NCI-H748 (cell line): ENCODE results near the gene MAD2L2.

Experiments
- DNase-seq: peaks from one replicate; lab custom pipeline; 2025; ENCODE audit not compliant: unreplicated experiment; lab: John Stamatoyannopoulos, UW

The MAD2L2 gene

DNA sequence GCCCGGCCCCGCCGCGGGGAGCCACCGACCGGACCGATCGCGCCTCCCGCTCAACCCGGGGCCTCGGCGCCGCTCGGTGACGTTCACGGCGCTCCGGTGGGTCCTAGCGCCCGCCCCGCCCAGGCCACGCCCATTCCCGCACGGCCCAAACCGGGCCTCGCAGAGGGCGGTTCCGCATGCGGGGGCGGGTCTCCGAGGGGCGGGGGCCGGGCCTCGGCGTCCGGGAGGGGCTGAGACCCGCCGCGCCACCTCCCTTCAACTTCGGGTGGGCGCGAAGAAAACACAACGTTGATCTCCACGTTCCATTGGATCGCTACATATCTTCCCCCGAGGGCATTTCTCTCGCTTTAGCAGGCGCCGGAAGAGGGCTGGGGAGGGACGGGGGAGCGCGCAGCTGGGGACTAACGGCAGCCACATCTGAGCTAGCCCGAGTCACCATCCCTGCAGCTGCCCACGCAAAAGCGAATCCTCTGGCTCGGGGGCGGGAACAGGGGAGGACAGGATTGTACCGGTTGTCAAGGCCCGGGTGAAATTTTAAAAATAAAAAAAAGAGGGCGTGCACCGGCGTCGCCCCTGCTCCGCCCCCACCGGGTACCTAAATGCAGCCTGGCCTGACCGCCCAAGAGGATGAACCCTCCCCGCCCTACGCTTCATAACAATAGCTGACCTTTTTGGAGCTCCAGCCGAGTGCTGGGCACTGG is at the start of gene MAD2L2:
MAD2L2 (minus strand) TSS at position 78 of the 701 bp plus-strand sequence. CDS start 547 bp downstream, outside the sequence.
- DNase-seq, result peak; percentile 92

- DNase-seq, result no peak
Observed at GRCh38 chr1:11730429-11730891, 49.5 kb upstream of the MAD2L2 start.

DNA sequence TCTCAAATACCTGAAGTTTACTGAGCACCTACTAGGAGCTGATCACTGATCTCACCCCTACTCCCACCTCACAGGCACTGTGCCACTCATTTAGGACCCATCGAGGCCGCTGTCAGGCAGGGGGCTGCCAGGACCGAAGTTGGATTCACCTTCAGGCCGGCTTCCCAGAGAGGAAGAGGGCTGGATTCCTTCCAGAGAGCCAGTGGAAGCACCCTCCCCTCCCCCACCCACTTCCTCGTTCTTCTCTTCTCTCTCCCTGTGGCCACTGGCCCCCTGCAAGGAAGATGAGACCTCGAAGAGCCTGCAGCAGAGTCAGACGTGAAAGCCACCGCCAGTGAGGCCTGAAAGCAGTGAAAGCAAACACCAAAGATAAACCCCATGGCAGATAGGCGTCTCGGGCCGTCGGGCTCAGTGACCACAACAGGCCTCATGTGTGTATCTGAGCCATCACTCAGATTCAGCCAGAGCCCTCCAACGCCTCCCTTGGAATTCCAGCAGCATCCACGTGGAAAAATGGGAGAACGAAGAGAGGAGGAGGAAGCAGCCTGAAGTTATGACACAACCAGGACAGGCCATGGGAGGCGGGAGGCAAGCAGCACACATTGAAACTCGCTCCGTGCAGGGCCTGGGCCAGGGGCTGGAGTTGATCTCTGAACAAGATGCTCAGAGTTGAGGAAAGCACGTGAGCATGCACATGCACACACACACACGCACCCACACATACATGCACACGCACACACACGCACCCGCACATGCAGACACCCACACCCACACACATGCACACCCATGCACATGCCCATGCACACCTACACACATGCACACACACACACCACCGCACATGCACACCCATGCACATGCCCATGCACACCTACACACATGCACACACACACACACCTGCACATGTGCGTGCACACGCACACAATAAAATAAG is 48.8 kb upstream of the MAD2L2 start:
- DNase-seq, result no peak

DNA sequence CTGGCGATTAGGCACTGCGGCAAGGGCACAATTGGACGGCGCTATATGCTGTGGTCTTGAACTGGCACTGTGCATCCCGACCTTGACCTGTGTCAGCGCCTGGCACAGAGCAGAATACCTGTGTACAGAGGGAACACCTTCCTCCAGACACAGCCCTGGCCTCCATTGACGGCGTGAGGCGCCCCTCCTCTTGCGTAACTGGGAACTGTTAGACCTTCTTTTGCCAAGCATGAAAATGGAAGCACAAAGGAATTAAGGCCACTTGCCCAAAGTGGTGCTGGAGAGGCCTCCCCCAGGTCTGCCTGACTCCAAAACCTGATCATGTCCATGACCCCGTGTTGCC is 48.2 kb upstream of the MAD2L2 start:
- no peak for DNase-seq

DNA sequence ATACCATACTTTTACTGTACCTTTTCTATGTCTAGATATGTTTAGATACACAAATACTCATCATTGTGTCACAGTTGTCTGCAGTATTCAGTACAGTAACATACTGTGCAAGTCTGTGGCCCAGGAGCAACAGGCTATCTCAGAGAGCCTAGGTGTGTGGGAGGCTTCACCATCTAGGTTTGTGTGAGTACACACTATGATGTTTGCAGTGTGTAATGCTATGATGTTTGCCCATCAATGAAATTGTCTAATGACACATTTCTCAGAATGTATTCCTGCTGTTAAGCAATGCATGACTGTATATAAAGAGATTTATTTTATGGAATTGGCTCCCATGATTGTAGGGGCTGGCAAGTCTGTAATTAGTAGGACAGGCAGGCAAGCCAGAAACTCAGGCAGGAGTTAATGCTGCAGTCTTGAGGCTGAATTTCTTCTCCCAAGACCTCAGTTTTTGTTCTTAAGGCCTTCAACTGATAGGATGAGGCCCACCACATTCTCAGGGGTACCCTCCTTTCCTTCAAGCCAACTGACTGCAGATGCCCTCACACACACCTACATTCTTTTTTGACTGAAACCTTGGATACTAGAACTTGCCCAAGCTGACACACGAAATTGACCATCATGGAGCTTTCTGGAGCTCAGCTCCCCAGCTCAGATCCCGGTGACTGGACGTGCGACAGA is 47.3 kb upstream of the MAD2L2 start:
- no peak for DNase-seq

DNA sequence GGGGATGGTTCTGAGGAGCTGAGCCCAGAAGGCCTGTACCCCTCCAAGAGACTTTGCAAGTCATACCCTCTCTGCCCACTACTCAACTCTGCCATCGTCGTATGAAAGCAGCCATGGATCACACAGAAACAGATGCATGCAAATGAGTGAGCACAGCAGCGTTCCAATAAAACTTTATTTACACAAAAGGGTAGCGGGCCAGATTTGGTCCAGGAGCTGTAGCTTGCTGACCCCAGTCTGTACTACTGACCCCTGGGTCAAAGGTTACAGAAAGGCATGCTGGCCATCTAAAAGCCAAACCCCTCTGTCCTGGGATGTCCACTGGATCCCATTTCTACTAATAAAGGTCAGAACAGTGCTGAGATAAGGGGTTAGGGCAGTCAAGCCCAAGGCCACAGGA is 46.2 kb upstream of the MAD2L2 start:
- no peak for DNase-seq

- peak; percentile 71 for DNase-seq
Observed at GRCh38 chr1:11725616-11726015, 44.7 kb upstream of the MAD2L2 start.

DNA sequence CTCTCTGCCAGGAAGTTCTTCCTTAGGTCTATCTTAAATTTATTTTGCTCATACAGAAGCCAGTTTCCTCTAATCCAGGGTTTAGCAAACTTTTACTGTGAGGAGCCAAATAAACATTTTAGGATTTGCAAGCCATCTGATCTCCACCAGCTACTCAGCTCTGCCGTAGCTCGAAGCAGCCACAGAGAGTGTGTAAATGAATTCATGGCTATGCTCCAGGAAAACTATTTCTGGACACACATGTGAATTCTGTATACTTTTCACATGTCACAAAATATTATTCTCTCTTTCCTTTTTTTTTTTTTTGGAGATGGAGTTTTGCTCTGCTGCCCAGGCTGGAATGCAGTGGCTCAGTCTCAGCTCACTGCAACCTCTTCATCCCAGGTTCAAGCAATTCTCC is 41.6 kb upstream of the MAD2L2 start:
- DNase-seq, result no peak

- DNase-seq, result no peak
Observed at GRCh38 chr1:11721311-11721710, 40.4 kb upstream of the MAD2L2 start.

DNA sequence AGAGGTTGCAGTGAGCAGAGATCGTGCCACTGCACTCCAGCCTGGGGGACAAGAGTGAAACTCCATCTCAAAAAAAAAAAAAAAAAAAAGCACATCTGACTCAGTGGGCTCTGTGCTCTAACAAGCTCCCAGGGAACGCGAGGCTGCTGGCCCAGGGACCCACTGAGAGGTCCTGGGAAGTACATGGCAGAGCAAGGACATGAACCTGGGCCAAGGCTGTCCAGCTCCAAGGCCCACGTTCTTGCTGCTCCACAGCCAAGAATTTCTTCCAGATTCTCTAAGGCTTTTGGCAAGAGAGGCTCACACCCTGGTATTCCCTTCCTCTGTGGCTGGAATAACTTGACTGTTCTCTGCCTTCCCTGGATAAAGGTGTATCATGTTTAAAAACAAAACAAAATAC is 39.6 kb upstream of the MAD2L2 start:
- DNase-seq, result no peak

DNA sequence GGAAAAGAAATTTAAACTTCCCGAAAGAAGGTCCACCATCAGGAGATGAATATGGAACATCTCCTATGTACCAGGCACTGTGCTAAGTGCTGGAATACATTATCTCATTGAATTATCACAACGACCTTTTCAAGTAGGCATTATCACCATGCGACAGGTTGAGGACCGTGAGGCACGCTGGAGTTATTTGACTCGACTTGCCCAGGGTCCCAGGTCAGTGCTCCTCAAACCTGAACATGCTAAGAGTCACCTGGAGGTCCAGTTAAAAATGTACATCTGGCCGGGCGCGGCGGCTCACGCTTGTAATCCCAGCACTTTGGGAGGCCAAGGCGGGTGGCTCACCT is 39.1 kb upstream of the MAD2L2 start:
- DNase-seq, result no peak

- peak; percentile 53 for DNase-seq
Observed at GRCh38 chr1:11719313-11720032, 38.5 kb upstream of the MAD2L2 start.

GRCh38 chr1:11714831-11715575 is 34.1 kb upstream of the MAD2L2 start:
- no peak for DNase-seq

GRCh38 chr1:11713095-11713494 is 32.1 kb upstream of the MAD2L2 start:
- no peak for DNase-seq

GRCh38 chr1:11712285-11712684 is 31.3 kb upstream of the MAD2L2 start:
- no peak for DNase-seq

- DNase-seq, result no peak
Observed at GRCh38 chr1:11711490-11711889, 30.5 kb upstream of the MAD2L2 start.

DNA sequence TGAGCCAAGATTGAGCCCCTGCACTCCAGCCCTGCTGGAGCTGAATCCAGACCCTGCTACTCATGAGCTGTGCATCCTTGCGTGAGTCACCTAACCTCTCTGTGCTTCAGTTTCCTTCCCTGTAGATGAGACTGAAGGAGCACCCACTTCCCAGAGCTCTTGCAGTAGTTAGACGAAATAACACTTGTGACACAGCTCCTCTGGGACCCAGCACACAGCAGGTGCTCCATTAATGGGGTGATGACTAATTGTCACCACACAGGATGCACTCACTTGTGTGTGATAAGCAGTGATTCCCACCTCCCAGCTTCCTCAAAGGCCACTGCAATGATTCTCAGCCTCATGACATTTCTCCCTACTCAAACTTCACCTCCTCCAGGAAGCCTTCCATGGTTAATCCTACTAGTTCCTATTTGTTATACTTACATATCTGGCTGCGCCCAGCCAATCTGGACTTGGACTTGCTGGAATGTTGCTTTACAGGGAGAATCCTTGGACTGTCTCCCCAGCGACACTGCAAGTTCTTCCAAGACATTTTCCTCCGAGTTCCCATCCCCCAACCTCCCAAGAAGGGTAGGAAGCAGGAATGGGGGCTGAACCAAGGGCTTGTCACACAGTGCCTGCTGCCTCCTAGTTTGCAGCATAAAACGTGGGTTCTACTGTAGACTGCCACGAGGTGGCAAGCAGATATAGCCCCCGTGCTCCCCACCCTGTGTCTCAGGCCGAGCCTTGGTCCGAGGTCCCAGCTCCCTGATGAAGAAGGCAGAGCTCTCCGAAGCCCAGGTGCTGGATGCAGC is 27.8 kb upstream of the MAD2L2 start:
- no peak for DNase-seq

- DNase-seq, result peak; percentile 21
Observed at GRCh38 chr1:11707621-11708276, 26.8 kb upstream of the MAD2L2 start.

GRCh38 chr1:11706292-11706691 is 25.3 kb upstream of the MAD2L2 start:
- DNase-seq, result no peak
